Right ventricle myocardium inferior (tissue), 1 donor: ENCODE data around the gene TREH. TPM values are rescaled to one million over a fixed set of nuclear protein-coding genes. Genes with fewer than 3 reads are reported as not detected.
"Not testable (repeated sequence)": the region's sequence is repeated elsewhere in the genome, so short reads cannot be mapped to it uniquely, and the experiment has no call there.

Experiments
- ATAC-seq: fragments of 200-7000 bp; cut with Tn5 transposase; one replicate; pipeline ENCODE4 v1.9.1; 2020; ENCODE audit warnings: mild to moderate bottlenecking, moderate library complexity
- DNase-seq: peaks from one replicate; pipeline ENCODE4 v3.0.0; 2021; ENCODE audit errors: missing footprints
- intact Hi-C: fragments of 100-400 bp; cut with DNase I; formaldehyde crosslinking; loops from one replicate; pipeline ENCODE4 v1.11.0; 2022
- total RNA-seq: library from RNA; stranded (reverse); fragmentation: NEBNext Ultra II Directional; extraction: Animal tissue kit (Norgen Biotek cat#: 25700); gene quantifications from one replicate; pipeline ENCODE4 v1.2.1, GENCODE V29; 2021
- donor health status: DM: no; HTN: yes; CAD: no; lungs with severe emphysema.

The TREH gene
- total RNA-seq, 1 donor from 2014 or later, result not detected

GRCh38 chr11:118622376-118623268, 56.8 kb downstream of the TREH start:
- intact Hi-C loops, result no loop called here
- DNase-seq (no peak), ATAC-seq (peak; percentile 45)

- ATAC-seq (no peak), DNase-seq (no peak)
- intact Hi-C loops, result no loop called here
These were observed 57.6 kb downstream of the TREH start for GRCh38 chr11:118621784-118622375.

GRCh38 chr11:118621071-118621783, 58.2 kb downstream of the TREH start:
- intact Hi-C loops, result no loop called here
- peak; percentile 68 for ATAC-seq
- peak; percentile 91 for DNase-seq

- peak; percentile 71 for DNase-seq
- intact Hi-C loops, result no loop called here
- ATAC-seq, result peak; percentile 17
These were observed 58.9 kb downstream of the TREH start for GRCh38 chr11:118620529-118621070.

- ATAC-seq, result peak; percentile 3
- intact Hi-C loops, result no loop called here
- DNase-seq, result peak; percentile 63
These were observed 59.8 kb downstream of the TREH start for GRCh38 chr11:118619444-118620197.

GRCh38 chr11:118618991-118619375, 60.5 kb downstream of the TREH start:
- DNase-seq (peak; percentile 73), ATAC-seq (peak; percentile 32)
- intact Hi-C loops, result no loop called here

- ATAC-seq (peak; percentile 20), DNase-seq (peak; percentile 87)
- intact Hi-C loops, result no loop called here
These were observed 61.1 kb downstream of the TREH start for GRCh38 chr11:118618115-118618990.

- ATAC-seq, result no peak
- peak; percentile 66 for DNase-seq
- intact Hi-C loops, result no loop called here
These were observed 63.5 kb downstream of the TREH start for GRCh38 chr11:118615976-118616371.

GRCh38 chr11:118615282-118615975, 64.0 kb downstream of the TREH start:
- ATAC-seq, result no peak
- no peak for DNase-seq
- intact Hi-C loops, result no loop called here

- no peak for DNase-seq
- ATAC-seq, result no peak
- intact Hi-C loops, result no loop called here
These were observed 64.9 kb downstream of the TREH start for GRCh38 chr11:118614511-118614910.

GRCh38 chr11:118612378-118612777, 67.1 kb downstream of the TREH start:
- no peak for ATAC-seq
- intact Hi-C loops, result no loop called here

GRCh38 chr11:118611433-118611795, 68.0 kb downstream of the TREH start:
- intact Hi-C loops, result loop anchor here (2.0 kb wide), 2 partner anchors 17 to 47 kb away; no protein-coding TSS in a partner anchor
- DNase-seq, ATAC-seq: not testable (repeated sequence)

More at GRCh38 chr11:118612378-118612777, 67.1 kb downstream of the TREH start:
- peak; percentile 73 for DNase-seq

GRCh38 chr11:118610773-118611432, 68.5 kb downstream of the TREH start:
- intact Hi-C loops, result loop anchor here (2.0 kb wide), 2 partner anchors 16 to 48 kb away; no protein-coding TSS in a partner anchor
- peak; percentile 89 for DNase-seq
- ATAC-seq, result peak; percentile 42

GRCh38 chr11:118610225-118610772, 69.2 kb downstream of the TREH start:
- DNase-seq (peak; percentile 70), ATAC-seq (no peak)
- intact Hi-C loops, result loop anchor here (2.0 kb wide), 2 partner anchors 15 to 49 kb away; no protein-coding TSS in a partner anchor

- DNase-seq (peak; percentile 69), ATAC-seq (no peak)
- intact Hi-C loops, result loop anchor here (2.0 kb wide), 2 partner anchors 15 to 49 kb away; no protein-coding TSS in a partner anchor
These were observed 69.8 kb downstream of the TREH start for GRCh38 chr11:118609380-118610224.
